IMR-90 (cell line): ENCODE measurements around the gene TPD52L2. TPM values are rescaled to one million over a fixed set of nuclear protein-coding genes. Genes with fewer than 3 reads are reported as not detected.
"Not testable (repeated sequence)": the region's sequence is repeated elsewhere in the genome, so short reads cannot be mapped to it uniquely, and the experiment has no call there.

Source experiments
- ATAC-seq: fragments of 200-7000 bp; cut with Tn5 transposase; 2 replicates; pipeline ENCODE4 v1.9.1; 2020; ENCODE audit warnings: low read depth, mild to moderate bottlenecking, moderate library complexity
- BruUV-seq: library from RNA; stranded (reverse); fragments of 400-500 nt; replicated peaks from 2 replicates; lab custom pipeline; 2021; lab: Mats Ljungman, UMichigan
- CTCF ChIA-PET: fragments of 300-600 bp; formaldehyde crosslinking; extraction: SDS; loops from one replicate; lab custom pipeline; 2021; ENCODE audit warnings: antibody characterized with exemption; lab: Yijun Ruan, JAX
- POLR2A ChIA-PET: fragments of 300-600 bp; sonication (Branson Sonifier 250); formaldehyde crosslinking; loops from one replicate; lab custom pipeline; 2022; ENCODE audit warnings: antibody characterized with exemption; ENCODE audit not compliant: unreplicated experiment; lab: Charles Lee
- DNase-seq: peaks from one replicate; pipeline ENCODE4 v3.0.0; 2013
- H2AFZ ChIP-seq: replicated peaks from 2 replicates; pipeline ENCODE3; 2013; ENCODE audit warnings: low read length, mild to moderate bottlenecking; ENCODE audit not compliant: poor library complexity
- H2AK5ac ChIP-seq: 2 replicates; pipeline ENCODE4 v1.6.1; 2013; ENCODE audit warnings: low read depth, low read length, inconsistent platforms
- H2AK9ac ChIP-seq: replicated peaks from 2 replicates; pipeline ENCODE3; 2013; ENCODE audit warnings: mild to moderate bottlenecking, low read depth, low read length, moderate library complexity; ENCODE audit not compliant: poor library complexity
- H2BK120ac ChIP-seq: 2 replicates; pipeline ENCODE4 v1.6.1; 2013; ENCODE audit warnings: low read depth, low read length, inconsistent platforms
- H2BK15ac ChIP-seq: 3 replicates; pipeline ENCODE4 v1.6.1; 2013; ENCODE audit warnings: low read depth, low read length, inconsistent platforms
- H2BK20ac ChIP-seq: 2 replicates; pipeline ENCODE4 v1.6.1; 2013; ENCODE audit warnings: low read depth, mild to moderate bottlenecking, inconsistent platforms, low read length, moderate library complexity
- H2BK5ac ChIP-seq: 2 replicates; pipeline ENCODE4 v1.6.1; 2013; ENCODE audit warnings: mild to moderate bottlenecking, low read depth, low read length, inconsistent platforms; ENCODE audit not compliant: poor library complexity, severe bottlenecking
- H3K14ac ChIP-seq: replicated peaks from 2 replicates; pipeline ENCODE4 v1.6.1; 2013; ENCODE audit warnings: low read depth, low read length, inconsistent platforms
- H3K18ac ChIP-seq: 2 replicates; pipeline ENCODE4 v1.6.1; 2013; ENCODE audit warnings: low read depth, low read length, control low read depth
- H3K23ac ChIP-seq: 2 replicates; pipeline ENCODE4 v1.6.1; 2013; ENCODE audit warnings: low read depth, low read length, inconsistent platforms
- H3K27ac ChIP-seq: 2 replicates; pipeline ENCODE4 v1.5.1; 2013; ENCODE audit warnings: mild to moderate bottlenecking, control low read depth, low read length; ENCODE audit not compliant: insufficient read depth
- H3K27me3 ChIP-seq: 2 replicates; pipeline ENCODE4 v1.6.1; 2013; ENCODE audit warnings: low read length; ENCODE audit not compliant: control insufficient read depth, insufficient read depth
- H3K36me3 ChIP-seq: 2 replicates; pipeline ENCODE4 v1.6.1; 2013; ENCODE audit warnings: low read length, mixed read lengths; ENCODE audit not compliant: control insufficient read depth, insufficient read depth
- H3K4ac ChIP-seq: 2 replicates; pipeline ENCODE4 v1.6.1; 2013; ENCODE audit warnings: low read depth, low read length, inconsistent platforms
- H3K4me1 ChIP-seq: 2 replicates; pipeline ENCODE4 v1.6.1; 2013; ENCODE audit warnings: low read length, mixed read lengths; ENCODE audit not compliant: control insufficient read depth, insufficient read depth
- H3K4me2 ChIP-seq: 2 replicates; pipeline ENCODE4 v1.6.1; 2013; ENCODE audit warnings: low read depth, mild to moderate bottlenecking, control low read depth, low read length, moderate library complexity
- H3K4me3 ChIP-seq: 2 replicates; pipeline ENCODE4 v1.5.1; 2013; ENCODE audit warnings: low read depth, mild to moderate bottlenecking, control low read depth, low read length, moderate library complexity; ENCODE audit not compliant: insufficient read depth
- H3K56ac ChIP-seq: 2 replicates; pipeline ENCODE4 v1.6.1; 2013; ENCODE audit warnings: low read length, inconsistent platforms; ENCODE audit not compliant: insufficient read depth; ENCODE audit errors: extremely low read depth
- H3K79me1 ChIP-seq, 2 experiments: 2 replicates each; pipeline ENCODE4 v1.6.1; 2013; ENCODE audit warnings: low read length in 2 of 2, inconsistent platforms in 1 of 2, low read depth in 1 of 2
- H3K9ac ChIP-seq: 2 replicates; pipeline ENCODE4 v1.6.1; 2013; ENCODE audit warnings: low read depth, low read length, control low read depth
- H3K9me1 ChIP-seq: 2 replicates; pipeline ENCODE4 v1.6.1; 2013; ENCODE audit warnings: low read length, inconsistent platforms; ENCODE audit not compliant: insufficient read depth
- H3K9me3 ChIP-seq: 2 replicates; pipeline ENCODE4 v1.6.1; 2013; ENCODE audit warnings: low read length; ENCODE audit not compliant: control insufficient read depth, insufficient read depth
- H4K20me1 ChIP-seq: 2 replicates; pipeline ENCODE4 v1.6.1; 2013; ENCODE audit warnings: low read length, inconsistent platforms; ENCODE audit not compliant: insufficient read depth
- H4K5ac ChIP-seq: 2 replicates; pipeline ENCODE4 v1.6.1; 2013; ENCODE audit warnings: mild to moderate bottlenecking, low read depth, low read length, control low read depth
- H4K8ac ChIP-seq, 2 experiments: 2 replicates each; pipeline ENCODE4 v1.6.1; 2013; ENCODE audit warnings: low read depth in 2 of 2, low read length in 2 of 2, control low read depth in 1 of 2, inconsistent platforms in 1 of 2
- H4K91ac ChIP-seq: 2 replicates; pipeline ENCODE4 v1.6.1; 2013; ENCODE audit warnings: low read depth, low read length, inconsistent platforms; ENCODE audit not compliant: insufficient read depth
- WGBS, 2 experiments: methylation state at CpG; one replicate each; pipeline versions ENCODE4 v1.1.5 to v1.1.7; 2013; ENCODE audit warnings: missing lambda C conversion rate in 2 of 2; ENCODE audit not compliant: insufficient read length in 1 of 2; ENCODE audit errors: extremely low coverage in 2 of 2; 5-methylcytosine and 5-hydroxymethylcytosine counted together
- dilution Hi-C: fragments of 300-500 bp; cut with HindIII; formaldehyde crosslinking; loops from one replicate; pipeline ENCODE4 v1.14.3; 2018; ENCODE audit warnings: low sequenced_read_pairs; ENCODE audit not compliant: unreplicated experiment
- in situ Hi-C: fragments of 300-500 bp; cut with MboI; formaldehyde crosslinking; loops from 3 replicates; pipeline ENCODE4 v1.14.3; 2019; ENCODE audit warnings: low sequenced_read_pairs, inconsistent platforms, mixed read lengths
- intact Hi-C: fragments of 100-400 bp; cut with micrococcal nuclease; formaldehyde crosslinking; loops from 2 replicates; pipeline ENCODE4 v1.10.0; 2022
- polyA plus RNA-seq, 3 experiments: library from polyadenylated mRNA; depleted of rRNA; stranded (reverse); fragments of >200 nt; gene quantifications; 2 replicates each; pipeline ENCODE4 v1.2.3, GENCODE V29; 2012; ENCODE audit warnings: low replicate concordance in 1 of 3
- total RNA-seq: library from RNA; depleted of rRNA; stranded (reverse); fragments of >200 nt; gene quantifications from 2 replicates; pipeline ENCODE4 v1.2.3, GENCODE V29; 2012

The TPD52L2 gene
- total and polyA plus RNA-seq, 2 of the 4 experiments (the other 2 are of a cell fraction), result 113 to 189 TPM

DNA sequence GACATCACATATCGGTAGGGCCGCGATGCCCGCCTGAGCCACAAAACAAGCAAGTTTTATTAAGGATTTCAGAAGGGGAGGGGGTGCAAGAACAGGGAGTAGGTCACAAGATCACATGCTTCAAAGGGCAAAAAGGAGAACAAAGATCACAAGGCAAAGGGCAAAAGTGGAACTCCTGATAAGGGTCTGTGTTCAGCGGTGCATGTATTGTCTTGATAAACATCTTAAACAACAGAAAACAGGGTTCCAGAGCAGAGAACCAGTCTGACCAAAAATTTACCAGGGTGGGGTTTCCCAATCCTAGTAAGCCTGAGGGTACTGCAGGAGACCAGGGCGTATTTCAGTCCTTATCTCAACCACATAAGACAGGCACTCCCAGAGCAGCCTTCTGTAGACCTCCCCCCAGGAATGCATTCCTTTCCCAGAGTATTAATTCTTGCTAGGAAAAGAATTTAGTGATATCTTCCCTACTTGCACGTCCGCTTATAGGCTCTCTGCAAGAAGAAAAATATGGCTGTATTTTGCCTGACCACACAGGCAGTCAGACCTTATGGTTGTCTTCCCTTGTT lies 51.4 kb downstream of the TPD52L2 start:
- WGBS, 2 experiments, result no CpG with 5 or more reads among the region's 8 CpGs
- intact Hi-C loops, H4K8ac ChIP-seq, H4K91ac ChIP-seq, in situ Hi-C loops, H3K9ac ChIP-seq, dilution Hi-C loops, DNase-seq, H3K23ac ChIP-seq, H4K5ac ChIP-seq, ATAC-seq, H3K4me3 ChIP-seq, H2AK5ac ChIP-seq, H2AFZ ChIP-seq, H3K4me2 ChIP-seq, BruUV-seq, H2BK5ac ChIP-seq, H3K18ac ChIP-seq, H2BK20ac ChIP-seq, CTCF ChIA-PET, POLR2A ChIA-PET, H3K9me1 ChIP-seq, H2AK9ac ChIP-seq, H3K14ac ChIP-seq, H3K27ac ChIP-seq, H2BK15ac ChIP-seq, H3K4me1 ChIP-seq, H3K27me3 ChIP-seq, H3K4ac ChIP-seq, H3K36me3 ChIP-seq, H3K9me3 ChIP-seq, H3K56ac ChIP-seq, H2BK120ac ChIP-seq: not testable (repeated sequence)
- H3K79me1 ChIP-seq, result peaks cover 13 to 62% of the 10 kb centered on the region in 2 experiments
- H4K20me1 ChIP-seq, result peaks cover 66% of the 10 kb centered on the region
